Measurements from ENCODE around the gene HOOK2.

DNA sequence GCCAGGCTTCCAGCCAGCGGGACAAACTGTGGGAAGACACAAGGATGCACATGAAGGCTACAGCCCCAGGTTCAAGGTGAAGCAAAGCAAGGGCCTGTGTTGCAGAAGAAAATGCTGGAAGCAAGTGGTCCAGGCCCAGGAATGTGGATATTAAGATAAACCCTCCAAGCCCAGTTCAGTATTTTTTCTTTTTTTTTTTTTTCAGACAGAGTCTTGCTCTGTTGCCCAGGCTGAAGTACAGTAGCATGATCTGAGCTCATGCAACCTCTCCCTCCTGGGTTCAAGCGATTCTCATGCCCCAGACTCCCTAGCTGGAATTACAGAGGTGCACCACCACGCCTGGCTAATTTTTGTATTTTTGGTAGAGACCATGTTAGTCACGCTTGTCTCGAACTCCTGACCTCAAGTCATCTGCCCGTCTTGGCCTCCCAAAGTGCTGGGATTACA, 21.8 kb upstream of the HOOK2 start:
- no peak for TF ChIP-seq CTCF (IDR thresholded peaks at IDR 0.05; ENCODE audit: low read depth, low read length, poor library complexity, severe bottlenecking)
- no peak for TF ChIP-seq EZH2phosphoT487 (IDR thresholded peaks at IDR 0.05; ENCODE audit: borderline replicate concordance, low read length)
